ENCODE results near the gene HSPB1.

The HSPB1 gene

DNA sequence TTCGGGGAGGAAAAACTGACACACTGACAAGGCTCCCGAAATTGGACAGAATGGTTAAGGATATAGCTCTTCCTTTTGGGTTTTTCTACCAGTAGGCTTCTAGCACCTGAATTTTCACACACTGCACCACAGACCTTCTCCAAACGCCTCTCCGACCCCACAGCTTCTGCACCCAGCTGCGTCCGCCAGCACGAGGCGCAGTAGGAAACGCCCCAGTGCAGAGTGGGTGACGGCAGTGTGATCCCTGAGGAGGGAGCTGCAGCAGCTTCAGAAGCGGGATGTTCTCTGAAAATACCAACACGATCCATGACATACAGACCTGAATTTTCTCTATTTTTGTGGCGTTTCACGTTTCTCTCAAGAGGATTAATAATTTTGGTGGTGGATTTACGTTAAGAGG is 25.9 kb downstream of the HSPB1 start:
- TF ChIP-seq TCF12 (IDR thresholded peaks at IDR 0.05; ENCODE audit: low read depth), result no peak
- TF ChIP-seq YY1 (IDR thresholded peaks at IDR 0.05; ENCODE audit: low read depth), result no peak
- TF ChIP-seq, protein P1, sequence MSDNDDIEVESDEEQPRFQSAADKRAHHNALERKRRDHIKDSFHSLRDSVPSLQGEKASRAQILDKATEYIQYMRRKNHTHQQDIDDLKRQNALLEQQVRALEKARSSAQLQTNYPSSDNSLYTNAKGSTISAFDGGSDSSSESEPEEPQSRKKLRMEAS (IDR thresholded peaks at IDR 0.05), result no peak
- TF ChIP-seq RAD21 (IDR thresholded peaks at IDR 0.05; ENCODE audit: low read depth), result no peak
- TF ChIP-seq NFIC (IDR thresholded peaks at IDR 0.05), result no peak
- no peak for TF ChIP-seq EP300 (IDR thresholded peaks at IDR 0.05; ENCODE audit: borderline replicate concordance)
- no peak for TF ChIP-seq ZBTB7A (IDR thresholded peaks at IDR 0.05; ENCODE audit: low read depth)
- TF ChIP-seq EGR1 (IDR thresholded peaks at IDR 0.05), result no peak
- no peak for TF ChIP-seq FOXM1 (IDR thresholded peaks at IDR 0.05; ENCODE audit: borderline replicate concordance, low read depth)
- TF ChIP-seq, protein P2, sequence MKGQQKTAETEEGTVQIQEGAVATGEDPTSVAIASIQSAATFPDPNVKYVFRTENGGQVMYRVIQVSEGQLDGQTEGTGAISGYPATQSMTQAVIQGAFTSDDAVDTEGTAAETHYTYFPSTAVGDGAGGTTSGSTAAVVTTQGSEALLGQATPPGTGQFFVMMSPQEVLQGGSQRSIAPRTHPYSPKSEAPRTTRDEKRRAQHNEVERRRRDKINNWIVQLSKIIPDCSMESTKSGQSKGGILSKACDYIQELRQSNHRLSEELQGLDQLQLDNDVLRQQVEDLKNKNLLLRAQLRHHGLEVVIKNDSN (IDR thresholded peaks at IDR 0.05), result no peak
- TF ChIP-seq, protein P3, sequence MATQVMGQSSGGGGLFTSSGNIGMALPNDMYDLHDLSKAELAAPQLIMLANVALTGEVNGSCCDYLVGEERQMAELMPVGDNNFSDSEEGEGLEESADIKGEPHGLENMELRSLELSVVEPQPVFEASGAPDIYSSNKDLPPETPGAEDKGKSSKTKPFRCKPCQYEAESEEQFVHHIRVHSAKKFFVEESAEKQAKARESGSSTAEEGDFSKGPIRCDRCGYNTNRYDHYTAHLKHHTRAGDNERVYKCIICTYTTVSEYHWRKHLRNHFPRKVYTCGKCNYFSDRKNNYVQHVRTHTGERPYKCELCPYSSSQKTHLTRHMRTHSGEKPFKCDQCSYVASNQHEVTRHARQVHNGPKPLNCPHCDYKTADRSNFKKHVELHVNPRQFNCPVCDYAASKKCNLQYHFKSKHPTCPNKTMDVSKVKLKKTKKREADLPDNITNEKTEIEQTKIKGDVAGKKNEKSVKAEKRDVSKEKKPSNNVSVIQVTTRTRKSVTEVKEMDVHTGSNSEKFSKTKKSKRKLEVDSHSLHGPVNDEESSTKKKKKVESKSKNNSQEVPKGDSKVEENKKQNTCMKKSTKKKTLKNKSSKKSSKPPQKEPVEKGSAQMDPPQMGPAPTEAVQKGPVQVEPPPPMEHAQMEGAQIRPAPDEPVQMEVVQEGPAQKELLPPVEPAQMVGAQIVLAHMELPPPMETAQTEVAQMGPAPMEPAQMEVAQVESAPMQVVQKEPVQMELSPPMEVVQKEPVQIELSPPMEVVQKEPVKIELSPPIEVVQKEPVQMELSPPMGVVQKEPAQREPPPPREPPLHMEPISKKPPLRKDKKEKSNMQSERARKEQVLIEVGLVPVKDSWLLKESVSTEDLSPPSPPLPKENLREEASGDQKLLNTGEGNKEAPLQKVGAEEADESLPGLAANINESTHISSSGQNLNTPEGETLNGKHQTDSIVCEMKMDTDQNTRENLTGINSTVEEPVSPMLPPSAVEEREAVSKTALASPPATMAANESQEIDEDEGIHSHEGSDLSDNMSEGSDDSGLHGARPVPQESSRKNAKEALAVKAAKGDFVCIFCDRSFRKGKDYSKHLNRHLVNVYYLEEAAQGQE (IDR thresholded peaks at IDR 0.05; ENCODE audit: low read depth), result no peak
- no peak for TF ChIP-seq CEBPB (IDR thresholded peaks at IDR 0.05)
- no peak for TF ChIP-seq CREB1 (IDR thresholded peaks at IDR 0.05; ENCODE audit: low read depth)
- TF ChIP-seq TAF1 (IDR thresholded peaks at IDR 0.05; ENCODE audit: low read depth), result no peak
- no peak for TF ChIP-seq TEAD4 (IDR thresholded peaks at IDR 0.05)

DNA sequence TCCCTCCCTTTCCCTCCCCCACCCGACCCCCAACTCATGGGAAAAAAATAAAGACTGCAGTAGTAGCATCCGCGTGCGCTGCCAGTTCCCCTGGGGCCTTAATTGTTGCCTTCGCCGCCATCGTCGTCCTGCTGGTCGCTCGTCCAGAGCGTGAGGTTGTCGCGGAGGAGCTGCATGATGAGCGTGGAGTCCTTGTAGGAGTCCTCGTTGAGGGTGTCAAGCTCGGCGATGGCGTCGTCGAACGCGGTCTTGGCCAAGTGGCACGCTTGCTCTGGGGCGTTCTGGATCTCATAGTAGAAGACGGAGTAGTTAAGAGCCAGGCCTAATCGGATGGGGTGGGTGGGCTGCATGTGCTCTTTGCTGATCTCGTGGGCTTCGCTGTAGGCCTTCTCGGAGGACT is 27.0 kb downstream of the HSPB1 start:
- TF ChIP-seq YY1 (IDR thresholded peaks at IDR 0.05; ENCODE audit: low read depth) (no peak), RAD21 (IDR thresholded peaks at IDR 0.05; ENCODE audit: low read depth) (no peak), NFIC (IDR thresholded peaks at IDR 0.05) (no peak), ZBTB7A (IDR thresholded peaks at IDR 0.05; ENCODE audit: low read depth) (no peak)

DNA sequence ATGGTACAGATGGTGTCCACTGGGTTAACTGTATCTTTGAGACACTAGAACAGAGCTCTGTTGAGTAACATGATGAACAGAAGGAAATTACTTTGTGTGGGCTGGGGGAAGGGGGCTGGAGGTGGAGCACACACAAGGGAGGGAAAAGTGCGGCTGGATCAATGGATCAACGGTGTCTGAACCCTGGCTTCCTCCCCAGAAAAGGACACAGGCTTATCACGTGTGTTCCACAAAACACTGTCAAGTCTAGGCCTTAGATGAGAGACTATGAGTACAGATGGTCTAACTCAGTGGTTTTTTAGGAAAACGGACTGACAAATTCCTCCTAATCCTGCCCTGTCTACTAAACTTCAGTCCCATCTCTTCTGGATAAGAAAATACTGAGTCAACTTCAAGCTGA is 27.8 kb downstream of the HSPB1 start:
- TF ChIP-seq TAF1 (IDR thresholded peaks at IDR 0.05; ENCODE audit: low read depth) (no peak), EGR1 (IDR thresholded peaks at IDR 0.05) (no peak), CEBPB (IDR thresholded peaks at IDR 0.05) (no peak), CREB1 (IDR thresholded peaks at IDR 0.05; ENCODE audit: low read depth) (no peak), ZBTB7A (IDR thresholded peaks at IDR 0.05; ENCODE audit: low read depth) (no peak), TCF12 (IDR thresholded peaks at IDR 0.05; ENCODE audit: low read depth) (no peak), FOXM1 (IDR thresholded peaks at IDR 0.05; ENCODE audit: borderline replicate concordance, low read depth) (no peak), YY1 (IDR thresholded peaks at IDR 0.05; ENCODE audit: low read depth) (no peak), TEAD4 (IDR thresholded peaks at IDR 0.05) (no peak), RAD21 (IDR thresholded peaks at IDR 0.05; ENCODE audit: low read depth) (no peak)
- TF ChIP-seq, protein P1 (IDR thresholded peaks at IDR 0.05), result no peak
- TF ChIP-seq, protein P2 (IDR thresholded peaks at IDR 0.05), result no peak

DNA sequence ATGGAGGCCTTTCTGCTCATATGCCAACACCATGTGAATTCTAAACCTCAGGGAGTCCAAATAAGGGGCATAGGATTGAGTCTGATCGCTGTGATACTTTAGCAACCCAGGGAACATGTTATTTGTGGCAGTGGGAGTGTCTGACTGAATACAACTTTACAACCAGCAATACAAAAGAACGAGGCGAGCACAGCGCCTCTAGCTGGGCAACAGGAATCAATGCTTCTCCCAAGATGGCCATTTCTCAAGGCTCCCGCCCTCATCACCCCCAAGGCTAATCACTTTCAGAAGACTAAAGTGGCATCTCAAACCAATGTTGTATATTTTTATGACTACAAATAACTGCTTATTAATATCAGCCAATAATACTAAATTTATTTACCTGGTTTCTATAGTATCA is 28.2 kb downstream of the HSPB1 start:
- TF ChIP-seq ZBTB7A (IDR thresholded peaks at IDR 0.05; ENCODE audit: low read depth) (no peak), NFIC (IDR thresholded peaks at IDR 0.05) (no peak), EP300 (IDR thresholded peaks at IDR 0.05; ENCODE audit: borderline replicate concordance) (no peak)

DNA sequence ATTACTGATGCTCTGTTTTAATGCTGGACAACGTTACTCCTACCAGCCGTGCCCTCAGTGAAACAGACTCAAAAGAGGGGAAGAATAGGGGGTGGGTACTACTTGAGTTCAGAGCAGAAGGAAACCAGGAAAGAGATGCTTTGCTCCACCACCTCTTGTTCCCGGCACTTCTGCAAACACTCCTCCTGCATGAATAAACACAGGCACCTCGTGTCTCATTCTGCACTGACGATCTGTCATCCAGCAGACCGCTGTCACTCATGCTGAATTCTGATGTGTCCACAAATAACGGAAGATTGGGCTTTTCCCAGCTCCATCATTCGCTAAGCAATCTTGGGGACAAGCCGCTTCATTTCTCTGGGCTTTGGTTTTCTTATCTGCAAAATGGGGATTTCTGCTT is 29.6 kb downstream of the HSPB1 start:
- no peak for TF ChIP-seq CREB1 (IDR thresholded peaks at IDR 0.05; ENCODE audit: low read depth)
- TF ChIP-seq ZBTB7A (IDR thresholded peaks at IDR 0.05; ENCODE audit: low read depth), result no peak
- no peak for TF ChIP-seq TEAD4 (IDR thresholded peaks at IDR 0.05)
- no peak for TF ChIP-seq FOXM1 (IDR thresholded peaks at IDR 0.05; ENCODE audit: borderline replicate concordance, low read depth)
- TF ChIP-seq, protein P3 (IDR thresholded peaks at IDR 0.05; ENCODE audit: low read depth), result no peak
- no peak for TF ChIP-seq TAF1 (IDR thresholded peaks at IDR 0.05; ENCODE audit: low read depth)
- TF ChIP-seq, protein P2 (IDR thresholded peaks at IDR 0.05), result no peak

DNA sequence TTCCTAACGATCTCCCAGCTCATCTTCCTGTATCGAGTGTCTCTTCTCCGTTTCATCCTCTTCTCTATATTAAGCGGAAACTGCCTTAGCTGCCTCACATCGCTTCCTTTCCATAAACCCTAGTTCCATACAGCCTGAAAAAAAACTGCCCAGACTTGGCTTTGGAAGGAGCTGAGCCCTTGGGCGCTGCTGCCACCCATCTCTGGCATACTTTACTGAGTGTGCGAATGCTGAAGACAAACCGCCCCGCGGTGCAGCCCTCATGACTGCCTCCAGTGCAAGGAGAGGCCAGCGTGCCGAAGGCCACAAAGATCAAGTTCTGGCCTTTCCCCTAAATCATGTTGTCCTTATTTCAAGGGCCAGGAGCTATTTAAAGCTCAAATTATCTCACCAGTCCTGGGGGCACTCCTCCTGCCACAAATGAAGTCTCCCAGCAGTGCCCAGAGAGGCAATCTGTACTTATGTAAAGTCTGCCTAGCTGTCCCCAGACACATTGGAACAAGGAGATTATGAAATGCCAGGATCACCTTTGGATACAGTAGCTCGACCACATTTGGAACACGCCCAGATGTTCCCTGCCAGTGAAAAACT is 31.1 kb downstream of the HSPB1 start:
- TF ChIP-seq EGR1 (IDR thresholded peaks at IDR 0.05) (no peak), CREB1 (IDR thresholded peaks at IDR 0.05; ENCODE audit: low read depth) (no peak), RAD21 (IDR thresholded peaks at IDR 0.05; ENCODE audit: low read depth) (no peak), CEBPB (IDR thresholded peaks at IDR 0.05) (no peak), YY1 (IDR thresholded peaks at IDR 0.05; ENCODE audit: low read depth) (no peak), TEAD4 (IDR thresholded peaks at IDR 0.05) (no peak), NFIC (IDR thresholded peaks at IDR 0.05) (no peak), ZBTB7A (IDR thresholded peaks at IDR 0.05; ENCODE audit: low read depth) (no peak)
